Stimulated activated naive B cell treated with anti-CD40 and anti-IgM and Interleukin-4, amounts not matched to agents 10 μg/mL and 1 μg/mL and 100 μg/mL, for 72 hours (primary cell): ENCODE measurements around the gene GPNMB.
A peak's percentile ranks its signal among the peaks of the same experiment; 100 is the strongest.

ENCODE experiments used
- ATAC-seq, 2 donors: fragments of 150-1000 bp; cut with Tn5 transposase; replicated peaks; 2 replicates each; pipeline ENCODE4 v1.10.0; 2021; ENCODE audit warnings: moderate library complexity in 1 of 2
- DNase-seq: peaks from one replicate; pipeline ENCODE4 v3.0.0; 2021
- H3K27ac Mint-ChIP-seq: one replicate; pipeline ENCODE4 v1.8.0; 2022; ENCODE audit warnings: mild to moderate bottlenecking, mixed read lengths
- H3K27me3 Mint-ChIP-seq, 2 donors: one replicate each; pipeline ENCODE4 v1.8.0; 2022; ENCODE audit warnings: mixed read lengths in 2 of 2
- H3K36me3 Mint-ChIP-seq, 2 donors: one replicate each; pipeline ENCODE4 v1.8.0; 2022; ENCODE audit warnings: mixed read lengths in 2 of 2, mild to moderate bottlenecking in 1 of 2
- H3K4me1 Mint-ChIP-seq, 2 donors: one replicate each; pipeline ENCODE4 v1.8.0; 2022; ENCODE audit warnings: mixed read lengths in 2 of 2, mild to moderate bottlenecking in 1 of 2
- H3K4me3 Mint-ChIP-seq, 2 donors: one replicate each; pipeline ENCODE4 v1.8.0; 2022; ENCODE audit warnings: mild to moderate bottlenecking in 2 of 2, mixed read lengths in 2 of 2, moderate library complexity in 1 of 2
- H3K9me3 Mint-ChIP-seq, 2 donors: one replicate each; pipeline ENCODE4 v1.8.0; 2022; ENCODE audit warnings: mixed read lengths in 2 of 2, mild to moderate bottlenecking in 1 of 2

Gene GPNMB

GRCh38 chr7:23268746-23269145 is 22.2 kb downstream of the GPNMB start:
- Mint-ChIP-seq H3K4me3 (no peak overlapping the region), H3K27me3 (peaks cover 4 to 11% of the 10 kb centered on the region in 2 donors), H3K4me1 (peaks cover 7 to 11% of the 10 kb centered on the region in 2 donors), H3K9me3 (no peaks in the 10 kb centered on the region), H3K36me3 (no peaks in the 10 kb centered on the region), H3K27ac (no peak overlapping the region)
- no peak for ATAC-seq
- DNase-seq, result no peak

- H3K36me3 Mint-ChIP-seq, result no peaks in the 10 kb centered on the region
- peaks cover 7 to 11% of the 10 kb centered on the region in 2 donors for H3K4me1 Mint-ChIP-seq
- DNase-seq, result no peak
- no peak for ATAC-seq
- no peak overlapping the region for H3K4me3 Mint-ChIP-seq
- no peak overlapping the region for H3K27ac Mint-ChIP-seq
- H3K27me3 Mint-ChIP-seq, result peaks cover 4 to 11% of the 10 kb centered on the region in 2 donors
- no peaks in the 10 kb centered on the region for H3K9me3 Mint-ChIP-seq
Measured at GRCh38 chr7:23272275-23272674, 25.7 kb downstream of the GPNMB start.

GRCh38 chr7:23273141-23273599 is 26.6 kb downstream of the GPNMB start:
- Mint-ChIP-seq H3K27me3 (peaks cover 4 to 11% of the 10 kb centered on the region in 2 donors), H3K4me1 (peaks cover 7 to 11% of the 10 kb centered on the region in 2 donors), H3K27ac (peak overlapping the region; percentile 62), H3K9me3 (no peaks in the 10 kb centered on the region), H3K36me3 (no peaks in the 10 kb centered on the region), H3K4me3 (peak overlapping the region; percentile 77 to 82)
- DNase-seq (peak; percentile 81), ATAC-seq (peak; percentile 98 to 99)

- no peaks in the 10 kb centered on the region for H3K36me3 Mint-ChIP-seq
- no peak for DNase-seq
Measured at GRCh38 chr7:23275912-23276311, 29.3 kb downstream of the GPNMB start.

GRCh38 chr7:23276376-23276775 is 29.8 kb downstream of the GPNMB start:
- Mint-ChIP-seq H3K27ac (no peak overlapping the region), H3K9me3 (no peaks in the 10 kb centered on the region), H3K27me3 (peaks cover 0 to 5% of the 10 kb centered on the region in 2 donors), H3K4me3 (no peak overlapping the region), H3K4me1 (peaks cover 7 to 11% of the 10 kb centered on the region in 2 donors), H3K36me3 (no peaks in the 10 kb centered on the region)
- ATAC-seq (no peak), DNase-seq (no peak)

More at GRCh38 chr7:23275912-23276311, 29.3 kb downstream of the GPNMB start:
- no peaks in the 10 kb centered on the region for H3K9me3 Mint-ChIP-seq
- H3K4me3 Mint-ChIP-seq, result no peak overlapping the region
- peaks cover 0 to 5% of the 10 kb centered on the region in 2 donors for H3K27me3 Mint-ChIP-seq
- H3K27ac Mint-ChIP-seq, result no peak overlapping the region
- no peak for ATAC-seq
- H3K4me1 Mint-ChIP-seq, result peaks cover 7 to 11% of the 10 kb centered on the region in 2 donors

- DNase-seq (no peak), ATAC-seq (no peak)
- H3K27ac Mint-ChIP-seq, result no peak overlapping the region
- H3K9me3 Mint-ChIP-seq, result no peaks in the 10 kb centered on the region
- H3K4me3 Mint-ChIP-seq, result no peak overlapping the region
- H3K4me1 Mint-ChIP-seq, result peaks cover 7 to 11% of the 10 kb centered on the region in 2 donors
- H3K36me3 Mint-ChIP-seq, result no peaks in the 10 kb centered on the region
- H3K27me3 Mint-ChIP-seq, result peaks cover 0 to 5% of the 10 kb centered on the region in 2 donors
Measured at GRCh38 chr7:23276947-23277346, 30.4 kb downstream of the GPNMB start.

GRCh38 chr7:23277359-23277989 is 30.9 kb downstream of the GPNMB start:
- H3K4me3 Mint-ChIP-seq, result no peak overlapping the region
- no peaks in the 10 kb centered on the region for H3K9me3 Mint-ChIP-seq
- no peak overlapping the region for H3K27ac Mint-ChIP-seq
- no peaks in the 10 kb centered on the region for H3K36me3 Mint-ChIP-seq
- DNase-seq (peak; percentile 34), ATAC-seq (peak; percentile 29 to 41)
- no peaks in the 10 kb centered on the region for H3K27me3 Mint-ChIP-seq
- peaks cover 7 to 11% of the 10 kb centered on the region in 2 donors for H3K4me1 Mint-ChIP-seq

GRCh38 chr7:23279819-23280525 is 33.4 kb downstream of the GPNMB start:
- no peak overlapping the region for H3K4me3 Mint-ChIP-seq
- no peak for ATAC-seq
- H3K4me1 Mint-ChIP-seq, result no peaks in the 10 kb centered on the region
- DNase-seq, result no peak
- no peaks in the 10 kb centered on the region for H3K27me3 Mint-ChIP-seq
- no peaks in the 10 kb centered on the region for H3K9me3 Mint-ChIP-seq
- no peaks in the 10 kb centered on the region for H3K36me3 Mint-ChIP-seq
- no peak overlapping the region for H3K27ac Mint-ChIP-seq

GRCh38 chr7:23283086-23283485 is 36.5 kb downstream of the GPNMB start:
- no peak overlapping the region for H3K4me3 Mint-ChIP-seq
- ATAC-seq (no peak), DNase-seq (no peak)
- no peaks in the 10 kb centered on the region for H3K27me3 Mint-ChIP-seq
- no peaks in the 10 kb centered on the region for H3K36me3 Mint-ChIP-seq
- peaks cover 0 to 2% of the 10 kb centered on the region in 2 donors for H3K4me1 Mint-ChIP-seq
- no peak overlapping the region for H3K27ac Mint-ChIP-seq
- no peaks in the 10 kb centered on the region for H3K9me3 Mint-ChIP-seq

- Mint-ChIP-seq H3K4me3 (no peak overlapping the region), H3K36me3 (no peaks in the 10 kb centered on the region), H3K27ac (no peak overlapping the region), H3K9me3 (no peaks in the 10 kb centered on the region), H3K27me3 (no peaks in the 10 kb centered on the region), H3K4me1 (peaks cover 0 to 2% of the 10 kb centered on the region in 2 donors)
- DNase-seq (no peak), ATAC-seq (no peak)
Measured at GRCh38 chr7:23284871-23285270, 38.3 kb downstream of the GPNMB start.

GRCh38 chr7:23285657-23286646 is 39.4 kb downstream of the GPNMB start:
- no peaks in the 10 kb centered on the region for H3K27me3 Mint-ChIP-seq

GRCh38 chr7:23287612-23288011 is 41.0 kb downstream of the GPNMB start:
- no peak for DNase-seq
- H3K4me1 Mint-ChIP-seq, result peaks cover 0 to 2% of the 10 kb centered on the region in 2 donors
- no peaks in the 10 kb centered on the region for H3K9me3 Mint-ChIP-seq
- H3K27me3 Mint-ChIP-seq, result peaks cover 6 to 8% of the 10 kb centered on the region in 2 donors
- ATAC-seq, result no peak
- no peak overlapping the region for H3K27ac Mint-ChIP-seq
- H3K36me3 Mint-ChIP-seq, result no peaks in the 10 kb centered on the region
- no peak overlapping the region for H3K4me3 Mint-ChIP-seq

More at GRCh38 chr7:23285657-23286646, 39.4 kb downstream of the GPNMB start:
- peaks cover 0 to 2% of the 10 kb centered on the region in 2 donors for H3K4me1 Mint-ChIP-seq
- ATAC-seq, result no peak
- DNase-seq, result no peak
- no peak overlapping the region for H3K4me3 Mint-ChIP-seq
- no peaks in the 10 kb centered on the region for H3K36me3 Mint-ChIP-seq
- no peak overlapping the region for H3K27ac Mint-ChIP-seq
- H3K9me3 Mint-ChIP-seq, result no peaks in the 10 kb centered on the region

GRCh38 chr7:23290993-23291392 is 44.4 kb downstream of the GPNMB start:
- Mint-ChIP-seq H3K27me3 (peaks cover 6 to 14% of the 10 kb centered on the region in 2 donors), H3K4me1 (peaks cover 0 to 2% of the 10 kb centered on the region in 2 donors), H3K36me3 (no peaks in the 10 kb centered on the region), H3K27ac (no peak overlapping the region), H3K4me3 (no peak overlapping the region), H3K9me3 (no peaks in the 10 kb centered on the region)
- ATAC-seq, result no peak
- DNase-seq, result no peak

GRCh38 chr7:23291957-23292560 is 45.5 kb downstream of the GPNMB start:
- Mint-ChIP-seq H3K36me3 (no peaks in the 10 kb centered on the region), H3K9me3 (no peaks in the 10 kb centered on the region), H3K27me3 (peaks cover 6 to 18% of the 10 kb centered on the region in 2 donors), H3K27ac (no peak overlapping the region), H3K4me3 (no peak overlapping the region), H3K4me1 (peaks cover 0 to 2% of the 10 kb centered on the region in 2 donors)
- DNase-seq, result no peak
- no peak for ATAC-seq
